CD8-positive, alpha-beta memory T cell (primary cell): Measurements from ENCODE around the gene ERGIC1. TPM values are rescaled to one million over a fixed set of nuclear protein-coding genes. Genes with fewer than 3 reads are reported as not detected.
"Not testable (repeated sequence)": the region's sequence is repeated elsewhere in the genome, so short reads cannot be mapped to it uniquely, and the experiment has no call there.

Experiments
- CTCF ChIA-PET: fragments of 350-600 bp; sonication (Branson Sonifier 250); formaldehyde crosslinking; loops from one replicate; lab custom pipeline; 2021; ENCODE audit warnings: antibody characterized with exemption; lab: Charles Lee
- POLR2A ChIA-PET: fragments of 350-600 bp; sonication (Branson Sonifier 250); formaldehyde crosslinking; loops from one replicate; lab custom pipeline; 2021; ENCODE audit warnings: antibody characterized with exemption; lab: Charles Lee
- DNase-seq, 5 donors: peaks; one replicate each; pipeline versions ENCODE4 v3.0.0 to v3.0.0-alpha.2; 2020 to 2022; ENCODE audit warnings: mixed read lengths in 1 of 5
- H3K27ac ChIP-seq: one replicate; pipeline ENCODE4 v1.7.0; 2013; ENCODE audit warnings: low read depth, mild to moderate bottlenecking, low read length, moderate library complexity
- H3K27me3 ChIP-seq: 2 replicates; pipeline ENCODE4 v1.7.0; 2013; ENCODE audit warnings: low read length, mild to moderate bottlenecking; ENCODE audit not compliant: insufficient read depth, poor library complexity, severe bottlenecking
- H3K36me3 ChIP-seq: 2 replicates; pipeline ENCODE4 v1.7.0; 2013; ENCODE audit warnings: mild to moderate bottlenecking, low read length, moderate library complexity; ENCODE audit not compliant: insufficient read depth
- H3K4me1 ChIP-seq: 2 replicates; pipeline ENCODE4 v1.7.0; 2013; ENCODE audit warnings: mild to moderate bottlenecking, low read length, moderate library complexity; ENCODE audit not compliant: insufficient read depth
- H3K4me3 ChIP-seq: 2 replicates; pipeline ENCODE4 v1.7.0; 2013; ENCODE audit warnings: mild to moderate bottlenecking, low read length
- H3K9me3 ChIP-seq: 2 replicates; pipeline ENCODE4 v1.7.0; 2013; ENCODE audit warnings: mild to moderate bottlenecking, low read length
- H3K27ac Mint-ChIP-seq, 8 donors: one replicate each; pipeline ENCODE4 v1.8.0; 2020 to 2021; ENCODE audit warnings: mixed read lengths in 8 of 8, mild to moderate bottlenecking in 6 of 8, inconsistent platforms in 3 of 8, moderate library complexity in 3 of 8
- H3K27me3 Mint-ChIP-seq, 2 donors: one replicate each; pipeline ENCODE4 v1.8.0; 2020 to 2021; ENCODE audit warnings: mixed read lengths in 2 of 2, mild to moderate bottlenecking in 1 of 2, moderate library complexity in 1 of 2
- H3K36me3 Mint-ChIP-seq, 3 donors: one replicate each; pipeline ENCODE4 v1.8.0; 2020 to 2021; ENCODE audit warnings: mixed read lengths in 3 of 3, inconsistent platforms in 1 of 3, mild to moderate bottlenecking in 1 of 3
- H3K4me1 Mint-ChIP-seq, 3 donors: one replicate each; pipeline ENCODE4 v1.8.0; 2020 to 2021; ENCODE audit warnings: mixed read lengths in 3 of 3, inconsistent platforms in 1 of 3, mild to moderate bottlenecking in 1 of 3
- H3K4me3 Mint-ChIP-seq, 7 donors: one replicate each; pipeline ENCODE4 v1.8.0; 2020 to 2021; ENCODE audit warnings: mixed read lengths in 7 of 7, mild to moderate bottlenecking in 6 of 7, moderate library complexity in 4 of 7, inconsistent platforms in 2 of 7
- H3K9me3 Mint-ChIP-seq, 5 donors: one replicate each; pipeline ENCODE4 v1.8.0; 2020 to 2022; ENCODE audit warnings: mixed read lengths in 5 of 5, mild to moderate bottlenecking in 3 of 5, moderate library complexity in 2 of 5, inconsistent platforms in 1 of 5
- polyA plus RNA-seq: library from polyadenylated mRNA; unstranded; fragments of 300-500 nt; fragmentation: Illumina TruSeq; gene quantifications from one replicate; pipeline ENCODE4 v1.2.3, GENCODE V29; 2021
- total RNA-seq, 2 experiments: library from RNA; stranded (reverse); gene quantifications; one replicate each; pipeline ENCODE4 v1.2.3, GENCODE V29; 2021

Gene ERGIC1
- total and polyA plus RNA-seq, 3 experiments from 2014 or later, result 25.9 to 39.9 (median 39.7) TPM

DNA sequence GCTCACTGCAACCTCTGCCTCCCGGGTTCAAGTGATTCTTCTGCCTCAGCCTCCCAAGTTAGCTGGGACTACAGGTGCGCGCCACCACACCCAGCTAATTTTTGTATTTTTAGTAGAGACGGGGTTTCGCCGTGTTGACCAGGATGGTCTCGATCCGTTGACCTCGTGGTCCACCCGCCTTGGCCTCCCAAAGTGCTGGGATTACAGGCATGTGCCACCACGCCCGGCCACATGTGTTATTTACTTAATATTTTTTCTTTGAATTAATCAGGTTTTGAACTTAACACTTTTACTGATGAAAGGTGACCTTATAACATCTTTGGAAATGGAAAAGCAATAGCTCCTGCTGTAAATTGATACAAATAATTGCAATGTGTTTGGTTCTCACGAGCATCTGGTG, 13.5 kb downstream of the ERGIC1 start:
- H3K4me3 ChIP-seq, H3K4me3 Mint-ChIP-seq, H3K9me3 ChIP-seq, H3K36me3 ChIP-seq, H3K27me3 ChIP-seq, POLR2A ChIA-PET, DNase-seq, H3K27ac ChIP-seq, H3K9me3 Mint-ChIP-seq, H3K27me3 Mint-ChIP-seq: not testable (repeated sequence)
- Mint-ChIP-seq H3K4me1 (peaks cover 49 to 74% (median 52%) of the 10 kb centered on the region in 3 donors), H3K27ac (peak overlapping the region in 6 of 8 donors; percentile 62 to 98 (median 85)), H3K36me3 (peaks cover 0 to 13% (median 5%) of the 10 kb centered on the region in 3 donors)
- CTCF ChIA-PET, result interaction anchor here (0.6 to 1.0 kb wide), 2 partner anchors 8 to 86 kb away, joined by 3 read pairs; no protein-coding TSS in a partner anchor
- peaks cover 24% of the 10 kb centered on the region for H3K4me1 ChIP-seq

DNA sequence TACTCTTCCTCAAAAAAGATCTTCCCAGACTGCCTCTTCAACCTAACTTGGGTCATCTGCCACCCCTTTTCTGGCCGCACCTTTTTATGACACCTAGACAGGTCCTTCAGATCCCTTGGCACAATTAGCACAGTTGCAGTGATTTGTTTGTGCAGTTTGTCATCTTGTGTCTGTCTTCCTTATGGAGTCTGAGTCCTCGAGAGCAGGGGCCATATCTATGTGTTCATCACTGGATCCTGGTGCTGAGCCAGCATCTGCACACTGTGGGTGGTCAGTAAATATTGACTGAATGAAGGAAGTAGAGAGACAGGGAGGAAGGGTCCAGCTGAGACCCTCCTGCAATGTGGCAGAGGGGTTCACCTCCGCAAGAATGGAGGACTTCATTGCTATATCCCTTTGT, 14.4 kb downstream of the ERGIC1 start:
- DNase-seq, result no peak
- H3K9me3 ChIP-seq, result no peaks in the 10 kb centered on the region
- H3K4me3 Mint-ChIP-seq, result no peak overlapping the region
- H3K27me3 Mint-ChIP-seq, result no peaks in the 10 kb centered on the region
- H3K36me3 ChIP-seq, result peaks cover 4% of the 10 kb centered on the region
- peaks cover 50 to 75% (median 55%) of the 10 kb centered on the region in 3 donors for H3K4me1 Mint-ChIP-seq
- H3K4me3 ChIP-seq, result no peak overlapping the region
- H3K27me3 ChIP-seq, result no peaks in the 10 kb centered on the region
- H3K9me3 Mint-ChIP-seq, result no peaks in the 10 kb centered on the region
- H3K27ac ChIP-seq, result no peak overlapping the region
- CTCF ChIA-PET, result interaction anchor here (1.0 kb wide), 1 partner anchor 9 kb away, joined by 3 read pairs; no protein-coding TSS in a partner anchor
- peaks cover 28% of the 10 kb centered on the region for H3K4me1 ChIP-seq
- POLR2A ChIA-PET, result no interaction called here
- H3K36me3 Mint-ChIP-seq, result peaks cover 0 to 11% (median 2%) of the 10 kb centered on the region in 3 donors
- peak overlapping the region in 6 of 8 donors; percentile 75 to 99 (median 90) for H3K27ac Mint-ChIP-seq

GRCh38 chr5:172849606-172850453, 15.8 kb downstream of the ERGIC1 start:
- Mint-ChIP-seq H3K4me3 (peak overlapping the region in 5 of 7 donors; percentile 10 to 64 (median 32)), H3K4me1 (peaks cover 60 to 80% (median 64%) of the 10 kb centered on the region in 3 donors), H3K27ac (peak overlapping the region; percentile 54 to 99 (median 92)), H3K36me3 (peaks cover 0 to 6% (median 3%) of the 10 kb centered on the region in 3 donors), H3K9me3 (no peaks in the 10 kb centered on the region), H3K27me3 (no peaks in the 10 kb centered on the region)
- no peak overlapping the region for H3K27ac ChIP-seq
- no peaks in the 10 kb centered on the region for H3K9me3 ChIP-seq
- ChIA-PET CTCF (no interaction called here), POLR2A (no interaction called here)
- H3K4me1 ChIP-seq, result peaks cover 40% of the 10 kb centered on the region
- no peak overlapping the region for H3K4me3 ChIP-seq
- H3K27me3 ChIP-seq, result no peaks in the 10 kb centered on the region
- DNase-seq, result peak in 2 of 5 donors; percentile 13 to 34
- peaks cover 4% of the 10 kb centered on the region for H3K36me3 ChIP-seq

DNA sequence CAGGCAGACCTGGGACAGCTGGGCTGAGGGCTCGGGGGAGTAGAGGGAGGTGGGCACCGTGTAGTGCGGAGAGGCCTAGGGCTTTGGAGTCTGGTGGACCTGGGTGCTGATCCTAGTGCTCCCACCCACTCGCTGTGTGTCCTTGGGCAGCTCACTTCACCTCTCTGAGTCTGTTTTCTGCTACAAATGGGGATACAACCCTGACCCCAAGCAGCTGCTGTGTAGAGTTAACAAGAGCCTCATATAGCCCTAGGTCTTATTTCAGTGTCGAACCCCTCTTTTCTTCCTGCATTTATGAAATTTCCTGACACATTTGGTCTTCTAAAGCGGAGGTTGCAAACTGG, 16.4 kb downstream of the ERGIC1 start:
- Mint-ChIP-seq H3K9me3 (no peaks in the 10 kb centered on the region), H3K27me3 (no peaks in the 10 kb centered on the region), H3K4me3 (peak overlapping the region in 1 of 7 donors; percentile 35), H3K36me3 (peaks cover 0 to 9% (median 3%) of the 10 kb centered on the region in 3 donors), H3K4me1 (peaks cover 61 to 81% (median 65%) of the 10 kb centered on the region in 3 donors), H3K27ac (peak overlapping the region in 7 of 8 donors; percentile 51 to 93 (median 87))
- Histone ChIP-seq H3K4me1 (peaks cover 39% of the 10 kb centered on the region), H3K27me3 (no peaks in the 10 kb centered on the region), H3K27ac (no peak overlapping the region), H3K36me3 (peaks cover 4% of the 10 kb centered on the region), H3K4me3 (no peak overlapping the region), H3K9me3 (no peaks in the 10 kb centered on the region)
- no peak for DNase-seq
- CTCF ChIA-PET, result no interaction called here
- POLR2A ChIA-PET, result no interaction called here

DNA sequence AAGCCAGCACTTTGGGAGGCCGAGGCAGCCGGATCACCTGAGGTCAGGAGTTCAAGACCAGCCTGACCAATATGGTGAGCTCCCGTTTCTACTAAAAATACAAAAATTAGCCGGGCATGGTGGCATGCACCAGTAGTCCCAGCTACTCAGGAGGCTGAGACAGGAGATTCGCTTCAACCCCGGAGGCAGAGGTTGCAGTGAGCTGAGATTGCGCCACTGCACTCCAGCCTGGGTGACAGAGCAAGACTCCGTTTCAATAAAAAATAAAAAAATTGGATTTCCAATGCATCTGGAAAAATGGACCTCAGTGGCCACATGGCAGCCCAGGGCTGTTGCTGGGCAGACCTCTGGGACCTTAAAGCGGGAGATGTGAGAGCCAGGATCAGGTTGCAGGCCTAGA, 17.2 kb downstream of the ERGIC1 start:
- POLR2A ChIA-PET, H3K27me3 ChIP-seq, DNase-seq, H3K27ac ChIP-seq, H3K27me3 Mint-ChIP-seq, H3K4me3 ChIP-seq, H3K4me3 Mint-ChIP-seq, H3K36me3 ChIP-seq, H3K9me3 ChIP-seq, H3K9me3 Mint-ChIP-seq: not testable (repeated sequence)
- Mint-ChIP-seq H3K36me3 (peaks cover 0 to 10% (median 3%) of the 10 kb centered on the region in 3 donors), H3K4me1 (peaks cover 65 to 78% (median 66%) of the 10 kb centered on the region in 3 donors), H3K27ac (peak overlapping the region in 5 of 8 donors; percentile 43 to 99 (median 92))
- H3K4me1 ChIP-seq, result peaks cover 39% of the 10 kb centered on the region
- CTCF ChIA-PET, result interaction anchor here (0.9 kb wide), 1 partner anchor 139 kb away, joined by 3 read pairs; no protein-coding TSS in a partner anchor

- H3K4me1 Mint-ChIP-seq, result peaks cover 56 to 71% (median 68%) of the 10 kb centered on the region in 3 donors
- DNase-seq, result no peak
- H3K27ac ChIP-seq, result no peak overlapping the region
- H3K27me3 ChIP-seq, result no peaks in the 10 kb centered on the region
- H3K4me1 ChIP-seq, result peaks cover 39% of the 10 kb centered on the region
- H3K4me3 Mint-ChIP-seq, result peak overlapping the region in 3 of 7 donors; percentile 23 to 86 (median 67)
- ChIA-PET CTCF (interaction anchor here (1.2 kb wide), 1 partner anchor 136 kb away, joined by 3 read pairs; no protein-coding TSS in a partner anchor), POLR2A (no interaction called here)
- no peaks in the 10 kb centered on the region for H3K36me3 ChIP-seq
- peaks cover 3 to 15% (median 4%) of the 10 kb centered on the region in 3 donors for H3K36me3 Mint-ChIP-seq
- H3K27me3 Mint-ChIP-seq, result no peaks in the 10 kb centered on the region
- H3K27ac Mint-ChIP-seq, result peak overlapping the region in 7 of 8 donors; percentile 82 to 99 (median 94)
- no peaks in the 10 kb centered on the region for H3K9me3 Mint-ChIP-seq
- no peak overlapping the region for H3K4me3 ChIP-seq
- H3K9me3 ChIP-seq, result no peaks in the 10 kb centered on the region
Observed at GRCh38 chr5:172852490-172853354, 18.7 kb downstream of the ERGIC1 start.

GRCh38 chr5:172853355-172853975, 19.4 kb downstream of the ERGIC1 start:
- ChIA-PET POLR2A (no interaction called here), CTCF (interaction anchor here (2.3 kb wide), 1 partner anchor 81 kb away, joined by 6 read pairs; no protein-coding TSS in a partner anchor)
- no peak overlapping the region for H3K4me3 ChIP-seq
- Mint-ChIP-seq H3K27ac (peak overlapping the region; percentile 47 to 99 (median 93)), H3K4me3 (peak overlapping the region in 3 of 7 donors; percentile 41 to 69 (median 57)), H3K27me3 (no peaks in the 10 kb centered on the region), H3K36me3 (peaks cover 4 to 18% (median 5%) of the 10 kb centered on the region in 3 donors), H3K4me1 (peaks cover 49 to 68% (median 65%) of the 10 kb centered on the region in 3 donors), H3K9me3 (no peaks in the 10 kb centered on the region)
- H3K9me3 ChIP-seq, result no peaks in the 10 kb centered on the region
- no peaks in the 10 kb centered on the region for H3K27me3 ChIP-seq
- no peaks in the 10 kb centered on the region for H3K36me3 ChIP-seq
- DNase-seq, result no peak
- peak overlapping the region; percentile 24 for H3K27ac ChIP-seq
- H3K4me1 ChIP-seq, result peaks cover 39% of the 10 kb centered on the region
